Mesendoderm (in vitro differentiated cells): ENCODE results near the gene LIPN. TPM values are rescaled to one million over a fixed set of nuclear protein-coding genes. Genes with fewer than 3 reads are reported as not detected.

Source experiments
- DNase-seq: peaks from one replicate; pipeline ENCODE4 v3.0.0; 2013
- H2AK5ac ChIP-seq: 2 replicates; pipeline ENCODE4 v1.6.1; 2013; ENCODE audit warnings: low read length, inconsistent platforms
- H2BK120ac ChIP-seq: 2 replicates; pipeline ENCODE4 v1.6.1; 2013; ENCODE audit warnings: low read depth, mild to moderate bottlenecking, low read length, moderate library complexity, mixed read lengths
- H2BK15ac ChIP-seq: replicated peaks from 2 replicates; pipeline ENCODE4 v1.6.1; 2013; ENCODE audit warnings: low read depth, mild to moderate bottlenecking, moderate library complexity
- H2BK5ac ChIP-seq: 2 replicates; pipeline ENCODE4 v1.6.1; 2013; ENCODE audit warnings: low read length, inconsistent platforms
- H3K18ac ChIP-seq: 2 replicates; pipeline ENCODE4 v1.6.1; 2013; ENCODE audit warnings: mild to moderate bottlenecking, low read length, mixed read lengths
- H3K23ac ChIP-seq: one replicate; pipeline ENCODE4 v1.6.1; 2013; ENCODE audit warnings: low read length
- H3K27ac ChIP-seq: 2 replicates; pipeline ENCODE4 v1.5.1; 2013; ENCODE audit warnings: low read depth, mild to moderate bottlenecking, inconsistent platforms, low read length, moderate library complexity
- H3K27me3 ChIP-seq: 2 replicates; pipeline ENCODE4 v1.6.1; 2013; ENCODE audit warnings: low read length, control low read depth, mild to moderate bottlenecking, inconsistent platforms; ENCODE audit not compliant: insufficient read depth, poor library complexity
- H3K36me3 ChIP-seq: 2 replicates; pipeline ENCODE4 v1.6.1; 2013; ENCODE audit warnings: low read length, inconsistent platforms; ENCODE audit not compliant: control insufficient read depth, insufficient read depth
- H3K4ac ChIP-seq: one replicate; pipeline ENCODE4 v1.6.1; 2013; ENCODE audit warnings: low read depth, mild to moderate bottlenecking, low read length, moderate library complexity
- H3K4me1 ChIP-seq: 2 replicates; pipeline ENCODE4 v1.6.1; 2013; ENCODE audit warnings: low read depth, low read length, inconsistent platforms; ENCODE audit not compliant: control insufficient read depth
- H3K4me2 ChIP-seq: 2 replicates; pipeline ENCODE4 v1.6.1; 2013; ENCODE audit warnings: low read length
- H3K4me3 ChIP-seq: 2 replicates; pipeline ENCODE4 v1.5.1; 2013; ENCODE audit warnings: mild to moderate bottlenecking, low read length
- H3K56ac ChIP-seq: one replicate; pipeline ENCODE4 v1.6.1; 2013; ENCODE audit warnings: low read length
- H3K79me1 ChIP-seq: 2 replicates; pipeline ENCODE4 v1.6.1; 2013; ENCODE audit warnings: low read length, inconsistent platforms
- H3K79me2 ChIP-seq: 2 replicates; pipeline ENCODE4 v1.6.1; 2013; ENCODE audit warnings: mild to moderate bottlenecking, low read length; ENCODE audit not compliant: control insufficient read depth, insufficient read depth
- H3K9ac ChIP-seq: 2 replicates; pipeline ENCODE4 v1.6.1; 2013; ENCODE audit warnings: low read length, inconsistent platforms
- H4K5ac ChIP-seq: one replicate; pipeline ENCODE4 v1.6.1; 2013; ENCODE audit warnings: low read length
- H4K8ac ChIP-seq: one replicate; pipeline ENCODE4 v1.6.1; 2013; ENCODE audit warnings: low read depth, mild to moderate bottlenecking, control low read depth, low read length, moderate library complexity
- WGBS: extraction: QIAGEN DNeasy Blood & Tissue Kit; methylation state at CpG from one replicate; pipeline ENCODE4 v1.1.7; 2013; ENCODE audit warnings: low lambda C conversion rate, missing lambda C conversion rate; ENCODE audit not compliant: insufficient coverage; ENCODE audit errors: extremely low coverage; 5-methylcytosine and 5-hydroxymethylcytosine counted together
- polyA plus RNA-seq, 2 experiments: library from polyadenylated mRNA; stranded (reverse); fragments of 200-250 nt; gene quantifications; one replicate each; pipeline ENCODE4 v1.2.3, GENCODE V29; 2013

Gene LIPN, protein sequence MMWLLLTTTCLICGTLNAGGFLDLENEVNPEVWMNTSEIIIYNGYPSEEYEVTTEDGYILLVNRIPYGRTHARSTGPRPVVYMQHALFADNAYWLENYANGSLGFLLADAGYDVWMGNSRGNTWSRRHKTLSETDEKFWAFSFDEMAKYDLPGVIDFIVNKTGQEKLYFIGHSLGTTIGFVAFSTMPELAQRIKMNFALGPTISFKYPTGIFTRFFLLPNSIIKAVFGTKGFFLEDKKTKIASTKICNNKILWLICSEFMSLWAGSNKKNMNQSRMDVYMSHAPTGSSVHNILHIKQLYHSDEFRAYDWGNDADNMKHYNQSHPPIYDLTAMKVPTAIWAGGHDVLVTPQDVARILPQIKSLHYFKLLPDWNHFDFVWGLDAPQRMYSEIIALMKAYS
- not detected for polyA plus RNA-seq (2013, experiment 1 of 2)
- not detected for polyA plus RNA-seq (2013, experiment 2 of 2)

DNA sequence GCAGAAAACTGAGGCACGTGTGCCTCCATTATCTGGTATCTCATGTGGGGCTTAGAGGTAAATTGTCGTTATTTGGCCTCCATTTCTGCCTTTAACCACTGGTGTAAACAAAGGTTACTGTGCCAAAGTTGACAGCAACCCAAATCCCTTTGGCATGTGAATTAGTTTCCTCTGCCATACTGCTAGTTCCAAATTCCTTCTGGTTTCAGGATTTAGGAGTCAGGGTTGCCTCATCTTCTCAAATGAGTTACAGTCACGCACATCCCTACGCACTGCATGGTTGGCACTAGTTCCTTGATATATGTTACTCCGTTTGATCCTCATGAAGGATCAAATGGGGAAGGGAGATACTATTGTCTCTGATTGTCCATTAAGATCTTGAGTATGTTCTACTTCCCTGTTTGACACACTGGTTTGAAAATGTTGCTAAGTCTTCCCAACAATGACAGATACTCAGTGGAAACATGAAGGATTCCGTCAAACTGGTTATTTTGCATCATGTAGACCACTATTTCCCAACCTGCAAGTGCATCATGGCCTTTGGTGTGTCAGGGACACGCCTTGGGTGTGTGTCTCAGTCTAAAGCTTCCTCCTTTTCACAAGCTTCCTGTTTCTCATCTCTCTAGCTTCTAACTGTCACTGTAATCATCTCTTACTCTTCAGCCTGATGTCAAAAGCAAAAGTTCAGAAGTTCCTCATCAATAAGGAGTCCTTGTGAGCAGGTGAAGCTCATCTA lies at the start of gene LIPN:
TSS of gene LIPN (plus strand) at position 655 of the 736 bp plus-strand sequence. CDS start 1,386 bp downstream, outside the sequence.
- no peak for DNase-seq
- no peak within 1 kb of the TSS for H4K8ac ChIP-seq
- no peaks in the 10 kb centered on the region for H3K27me3 ChIP-seq
- H2BK120ac ChIP-seq = peak within 1 kb of the TSS; percentile 45
- H3K4me1 ChIP-seq = no peaks in the 10 kb centered on the region
- no peak within 1 kb of the TSS for H4K5ac ChIP-seq
- no peak within 1 kb of the TSS for H3K4me3 ChIP-seq
- H2AK5ac ChIP-seq = no peak within 1 kb of the TSS
- no peak within 1 kb of the TSS for H3K4me2 ChIP-seq
- no peak within 1 kb of the TSS for H3K56ac ChIP-seq
- no peak within 1 kb of the TSS for H2BK15ac ChIP-seq
- no peak within 1 kb of the TSS for H3K18ac ChIP-seq
- no peak within 1 kb of the TSS for H3K4ac ChIP-seq
- H3K23ac ChIP-seq = no peak within 1 kb of the TSS
- no peaks in the 10 kb centered on the region for H3K36me3 ChIP-seq
- WGBS = no CpG with 5 or more reads among the region's 7 CpGs
- H2BK5ac ChIP-seq = no peak within 1 kb of the TSS
- no peak within 1 kb of the TSS for H3K9ac ChIP-seq
- no peaks in the 10 kb centered on the region for H3K79me2 ChIP-seq
- H3K79me1 ChIP-seq = no peaks in the 10 kb centered on the region
- H3K27ac ChIP-seq = no peak within 1 kb of the TSS

DNA sequence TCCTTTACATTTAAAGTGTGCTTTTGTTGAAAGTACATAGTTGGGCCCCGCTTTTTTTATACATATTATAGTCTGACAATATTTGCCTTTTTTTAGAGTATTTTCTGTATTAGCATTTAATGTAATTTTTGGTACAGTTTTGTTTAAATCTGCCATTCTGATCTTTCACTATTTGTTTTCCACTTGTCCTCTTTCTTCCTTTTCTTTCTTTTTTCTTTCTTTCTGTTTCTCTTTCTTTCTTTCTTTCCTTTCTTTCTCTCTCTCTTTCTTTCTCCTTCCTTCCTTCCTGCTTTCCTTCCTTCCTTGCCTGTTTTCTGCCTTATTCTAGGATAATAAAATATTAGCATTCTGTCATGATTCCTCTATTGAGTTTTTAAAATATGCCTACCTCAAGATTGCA lies 44.3 kb upstream of the LIPN start:
- WGBS = no CpG with 5 or more reads among the region's 1 CpG
- no peaks in the 10 kb centered on the region for H3K79me2 ChIP-seq
- no peak overlapping the region for H2AK5ac ChIP-seq

DNA sequence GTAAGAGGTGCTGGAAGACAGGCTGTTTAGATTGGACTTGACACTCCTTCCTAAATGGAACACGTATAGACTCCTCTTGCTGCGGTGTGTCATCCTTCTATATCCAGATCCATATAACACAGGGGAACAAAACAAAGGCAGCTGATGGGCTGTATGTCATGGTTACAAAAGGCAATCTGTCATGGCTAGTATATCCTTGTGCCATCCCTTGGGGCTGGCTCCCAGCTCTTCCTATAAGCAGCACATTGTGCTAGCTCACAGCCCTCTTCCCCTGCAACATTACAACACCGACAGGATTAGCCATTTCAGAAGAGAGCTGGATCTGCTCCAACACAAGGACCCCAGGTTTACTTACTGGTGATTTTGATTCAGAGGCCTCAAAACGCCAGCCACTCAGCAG lies 38.4 kb upstream of the LIPN start:
- Histone ChIP-seq H4K8ac (no peak overlapping the region), H3K27ac (no peak overlapping the region)
- WGBS = no CpG with 5 or more reads among the region's 4 CpGs

More for the DNA sequence above, 44.3 kb upstream of the LIPN start:
- Histone ChIP-seq H3K9ac (no peak overlapping the region), H3K79me1 (no peaks in the 10 kb centered on the region), H2BK15ac (no peak overlapping the region), H3K18ac (no peak overlapping the region), H4K8ac (no peak overlapping the region), H3K4me2 (no peak overlapping the region), H3K23ac (no peak overlapping the region), H2BK5ac (no peak overlapping the region), H4K5ac (no peak overlapping the region), H3K36me3 (no peaks in the 10 kb centered on the region), H3K56ac (no peak overlapping the region), H3K27ac (no peak overlapping the region), H3K4me1 (no peaks in the 10 kb centered on the region), H3K4me3 (no peak overlapping the region), H3K27me3 (no peaks in the 10 kb centered on the region), H2BK120ac (no peak overlapping the region), H3K4ac (no peak overlapping the region)
- no peak for DNase-seq

DNA sequence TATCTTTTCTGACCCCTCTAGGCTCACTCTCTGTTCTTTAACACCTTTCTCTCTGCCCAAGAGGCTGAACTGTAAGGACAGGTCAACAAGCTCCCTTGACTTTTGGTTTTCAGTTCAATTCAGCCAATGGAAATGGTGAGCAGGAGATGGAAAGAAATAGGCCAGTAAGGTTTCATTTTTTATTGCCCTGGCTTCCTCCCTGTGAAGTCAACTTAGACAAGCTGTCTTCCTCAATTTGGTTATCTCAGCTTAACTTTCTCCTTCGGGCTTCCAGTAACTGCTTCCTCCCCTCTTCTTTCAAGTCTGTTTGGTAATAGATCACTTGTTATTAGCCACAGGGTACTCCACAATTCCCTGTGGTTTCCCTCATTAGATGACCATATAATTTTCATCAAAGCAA lies 34.0 kb upstream of the LIPN start:
- WGBS = no CpG with 5 or more reads among the region's 1 CpG
- H3K79me2 ChIP-seq = no peaks in the 10 kb centered on the region
- no peaks in the 10 kb centered on the region for H3K79me1 ChIP-seq
- no peak overlapping the region for H2BK5ac ChIP-seq
- no peak for DNase-seq
- no peak overlapping the region for H2AK5ac ChIP-seq
- H3K27ac ChIP-seq = no peak overlapping the region
- no peak overlapping the region for H3K56ac ChIP-seq
- no peak overlapping the region for H3K4ac ChIP-seq
- no peak overlapping the region for H4K8ac ChIP-seq
- H2BK120ac ChIP-seq = no peak overlapping the region
- H3K18ac ChIP-seq = no peak overlapping the region
- no peaks in the 10 kb centered on the region for H3K36me3 ChIP-seq
- no peak overlapping the region for H3K23ac ChIP-seq
- no peaks in the 10 kb centered on the region for H3K27me3 ChIP-seq
- no peak overlapping the region for H3K9ac ChIP-seq
- no peak overlapping the region for H2BK15ac ChIP-seq
- no peak overlapping the region for H3K4me3 ChIP-seq
- no peak overlapping the region for H4K5ac ChIP-seq
- no peaks in the 10 kb centered on the region for H3K4me1 ChIP-seq
- no peak overlapping the region for H3K4me2 ChIP-seq

More for the DNA sequence above, 38.4 kb upstream of the LIPN start:
- no peaks in the 10 kb centered on the region for H3K79me1 ChIP-seq
- H3K23ac ChIP-seq = no peak overlapping the region
- no peak overlapping the region for H3K56ac ChIP-seq
- no peaks in the 10 kb centered on the region for H3K27me3 ChIP-seq
- H2AK5ac ChIP-seq = no peak overlapping the region
- H3K36me3 ChIP-seq = no peaks in the 10 kb centered on the region
- no peak for DNase-seq
- H3K4me2 ChIP-seq = no peak overlapping the region
- no peak overlapping the region for H3K4me3 ChIP-seq
- H3K4me1 ChIP-seq = no peaks in the 10 kb centered on the region
- no peak overlapping the region for H3K4ac ChIP-seq
- H2BK5ac ChIP-seq = no peak overlapping the region
- no peak overlapping the region for H2BK120ac ChIP-seq
- no peaks in the 10 kb centered on the region for H3K79me2 ChIP-seq
- H4K5ac ChIP-seq = no peak overlapping the region
- no peak overlapping the region for H3K18ac ChIP-seq
- no peak overlapping the region for H2BK15ac ChIP-seq
- no peak overlapping the region for H3K9ac ChIP-seq

DNA sequence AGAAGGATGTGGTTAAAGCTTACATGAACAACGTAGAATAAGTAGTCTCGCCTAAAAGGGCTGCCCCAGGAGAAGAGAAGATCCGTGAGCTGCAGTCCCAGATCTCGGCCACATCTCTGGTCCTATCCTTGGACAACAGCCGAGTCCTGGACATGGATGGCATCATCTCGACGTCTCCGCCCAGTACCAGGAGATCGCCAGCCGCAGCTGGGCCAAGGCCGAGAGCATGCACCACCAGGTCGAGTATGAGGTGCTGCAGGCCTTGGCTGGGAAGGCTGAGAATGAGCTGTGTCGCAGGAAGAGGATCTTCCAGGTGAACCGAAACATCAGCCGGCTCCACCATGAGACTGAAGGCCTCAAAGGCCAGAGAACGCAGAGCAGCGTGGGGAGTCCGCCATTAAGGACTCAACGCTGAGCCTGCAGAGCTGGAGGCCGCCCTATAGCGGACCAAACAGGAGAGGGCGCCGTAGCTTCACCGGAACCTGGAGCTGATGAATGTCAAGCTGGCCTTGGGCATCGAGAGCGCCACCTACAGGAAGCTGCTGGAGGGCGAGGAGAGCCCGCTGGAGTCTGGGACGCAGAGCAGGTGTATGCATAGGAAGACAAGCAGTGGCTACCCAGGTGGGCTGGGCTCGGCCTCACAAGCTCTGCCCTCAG lies 31.6 kb upstream of the LIPN start:
- Histone ChIP-seq H2BK120ac (no peak overlapping the region), H3K4ac (no peak overlapping the region), H3K79me2 (no peaks in the 10 kb centered on the region), H3K36me3 (no peaks in the 10 kb centered on the region), H3K4me3 (no peak overlapping the region), H3K79me1 (no peaks in the 10 kb centered on the region), H3K4me2 (no peak overlapping the region), H2AK5ac (no peak overlapping the region), H3K23ac (no peak overlapping the region), H3K18ac (no peak overlapping the region), H3K56ac (peak overlapping the region; percentile 69), H4K8ac (no peak overlapping the region), H3K9ac (no peak overlapping the region), H3K4me1 (no peaks in the 10 kb centered on the region), H4K5ac (no peak overlapping the region), H3K27ac (no peak overlapping the region), H2BK15ac (no peak overlapping the region), H2BK5ac (no peak overlapping the region), H3K27me3 (no peaks in the 10 kb centered on the region)
- peak; percentile 92 for DNase-seq
- WGBS = no CpG with 5 or more reads among the region's 30 CpGs
